Motor neuron (in vitro differentiated cells): Measurements from ENCODE around the gene RALGAPA1. TPM values are rescaled to one million over a fixed set of nuclear protein-coding genes. Genes with fewer than 3 reads are reported as not detected.
"Not testable (repeated sequence)": the region's sequence is repeated elsewhere in the genome, so short reads cannot be mapped to it uniquely, and the experiment has no call there.

Experiments
- ATAC-seq, 8 experiments: fragments of 200-7000 bp; cut with Tn5 transposase; replicated peaks in 6 of 8; 2 replicates each; pipeline ENCODE4 v1.8.0; 2021; ENCODE audit warnings: mild to moderate bottlenecking in 8 of 8, moderate library complexity in 8 of 8
- H3K27ac ChIP-seq, 2 donors: fragments of 250-450 bp; sonication (Bioruptor Pico); 2 replicates each; pipeline ENCODE4 v1.9.0; 2021; ENCODE audit warnings: antibody characterized with exemption in 2 of 2, mild to moderate bottlenecking in 2 of 2, moderate library complexity in 1 of 2
- H3K4me1 ChIP-seq, 2 donors: fragments of 250-450 bp; sonication (Bioruptor Pico); replicated peaks in 1 of 2; 2 replicates each; pipeline ENCODE4 v1.6.1; 2021; ENCODE audit warnings: antibody characterized with exemption in 2 of 2, mild to moderate bottlenecking in 2 of 2, moderate library complexity in 1 of 2
- H3K4me3 ChIP-seq, 5 donors: fragments of 250-450 bp; sonication (Bioruptor Pico); 2 replicates each; pipeline ENCODE4 v1.9.0; 2021; ENCODE audit warnings: antibody characterized with exemption in 5 of 5, mild to moderate bottlenecking in 5 of 5, moderate library complexity in 4 of 5
- WGBS, 10 experiments: fragments of 450-650 bp; shearing (Covaris generic); methylation state at CpG; one replicate each; pipeline ENCODE4 v1.0.0; 2022; 5-methylcytosine and 5-hydroxymethylcytosine counted together
- in situ Hi-C, 9 experiments: fragments of 400-800 bp; cut with MboI; loops; one replicate each; pipeline ENCODE4 v1.15.0; 2021; ENCODE audit warnings: low sequenced_read_pairs in 9 of 9, low pct_unique_long_range_greater_than_20kb in 2 of 9; ENCODE audit not compliant: unreplicated experiment in 9 of 9
- total RNA-seq, 8 experiments: library from RNA; unstranded; fragments of 300-600 nt; gene quantifications; 2 replicates each; pipeline versions ENCODE4 v1.2.3 to v1.2.4, GENCODE V29; 2022

RALGAPA1 gene
- total RNA-seq, 8 experiments from 2014 or later: 30.2 to 71.0 (median 51.2) TPM

DNA sequence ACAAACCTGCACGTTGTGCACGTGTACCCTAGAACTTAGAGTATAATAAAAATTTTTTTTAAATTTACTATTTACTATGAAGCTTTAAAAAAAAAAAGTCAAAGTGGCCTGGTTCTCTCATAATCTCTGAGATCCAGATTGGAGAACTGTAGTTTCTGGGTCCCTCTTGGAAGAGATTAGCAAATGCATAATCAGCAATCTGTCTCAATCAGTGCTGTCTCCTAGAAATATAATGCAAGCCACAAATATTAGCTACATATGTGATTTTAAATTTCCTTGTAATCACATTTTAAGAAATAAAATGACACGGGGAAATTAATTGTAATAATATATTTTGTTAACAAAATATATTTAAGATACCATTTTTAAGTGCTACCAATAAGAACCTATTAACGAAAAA is 32.3 kb downstream of the RALGAPA1 start:
- no peak overlapping the region for H3K4me3 ChIP-seq
- 67 to 100% (median 87%) methylated on average over 2 to 4 of the region's 4 CpGs for WGBS, 10 experiments
- no peak for ATAC-seq
- in situ Hi-C loops: no loop called here
- H3K27ac ChIP-seq: no peak overlapping the region
- H3K4me1 ChIP-seq: no peaks in the 10 kb centered on the region

DNA sequence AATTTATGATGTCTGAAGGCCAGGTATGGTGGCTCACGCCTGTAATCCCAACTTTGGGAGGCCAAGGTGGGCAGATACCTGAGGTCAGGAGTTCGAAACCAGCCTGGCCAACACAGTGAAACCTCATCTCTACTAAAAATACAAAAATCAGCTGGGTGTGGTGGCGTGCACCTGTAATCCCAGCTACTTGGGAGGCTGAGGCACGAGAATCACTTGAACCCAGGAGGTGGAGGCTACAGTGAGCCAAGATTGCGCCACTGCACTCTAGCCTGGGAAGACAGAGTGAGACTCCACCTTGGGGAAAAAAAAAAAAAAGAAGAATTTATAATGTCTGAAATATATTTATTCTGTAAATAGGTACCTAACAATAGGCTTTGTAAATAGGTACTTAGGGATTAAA is 33.0 kb downstream of the RALGAPA1 start:
- H3K4me1 ChIP-seq, in situ Hi-C loops, H3K27ac ChIP-seq, ATAC-seq, H3K4me3 ChIP-seq: not testable (repeated sequence)
- WGBS, 10 experiments: 80 to 100% (median 100%) methylated on average over 1 to 5 of the region's 5 CpGs; no CpG with 5 or more reads in 1 of the 10 experiments

DNA sequence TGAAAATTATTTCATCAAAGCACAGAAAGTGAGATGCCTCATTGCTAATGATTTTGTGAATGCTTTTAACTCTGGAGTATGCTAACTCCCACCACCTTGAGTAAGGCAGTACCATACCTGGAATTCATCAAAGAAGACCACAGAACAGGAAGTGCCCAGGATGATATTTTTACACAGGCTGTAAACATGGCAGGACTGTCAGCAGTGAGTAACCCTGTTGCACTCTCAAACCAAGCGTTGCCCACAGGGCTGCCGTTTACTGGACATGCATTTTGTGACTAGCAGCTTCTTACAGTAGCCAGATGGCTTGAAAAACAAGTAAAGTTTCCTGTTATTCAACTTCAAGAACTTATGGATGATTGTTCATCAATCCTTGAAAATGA is 42.4 kb downstream of the RALGAPA1 start:
- H3K4me1 ChIP-seq: no peaks in the 10 kb centered on the region
- in situ Hi-C loops: no loop called here
- no peak for ATAC-seq
- 60 to 100% (median 90%) methylated on average over 1 to 2 of the region's 2 CpGs; no CpG with 5 or more reads in 3 of the 10 experiments for WGBS, 10 experiments
- no peak overlapping the region for H3K4me3 ChIP-seq
- no peak overlapping the region for H3K27ac ChIP-seq

DNA sequence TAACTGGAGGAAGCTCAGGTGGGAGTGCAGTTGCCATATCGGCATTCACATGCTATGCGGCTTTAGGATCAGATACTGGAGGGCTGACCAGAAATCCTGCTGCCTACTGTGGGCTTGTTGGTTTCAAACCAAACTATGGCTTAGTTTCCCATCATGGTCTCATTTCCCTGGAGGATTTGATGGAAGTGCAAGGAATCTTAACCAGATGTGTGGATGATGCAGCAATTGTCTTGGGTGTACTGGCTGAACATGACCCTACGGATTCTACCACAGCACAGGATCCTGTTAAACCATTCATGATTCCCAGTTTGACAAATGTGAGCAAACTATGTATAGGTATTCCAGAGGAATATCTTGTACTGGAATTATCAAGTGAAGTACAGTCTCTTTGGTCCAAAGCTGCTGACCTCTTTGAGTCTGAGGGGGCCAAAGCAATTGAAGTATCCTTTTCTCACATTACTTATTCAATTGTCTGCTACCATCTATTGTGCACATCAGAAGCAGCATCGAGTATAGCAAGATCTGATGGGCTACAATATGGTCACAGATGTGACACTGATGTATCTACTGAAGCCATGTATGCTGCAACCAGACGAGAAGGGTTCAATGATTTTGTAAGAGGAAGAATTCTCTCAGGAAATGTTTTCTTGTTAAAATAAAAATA is 42.9 kb downstream of the RALGAPA1 start:
- H3K4me3 ChIP-seq: no peak overlapping the region
- in situ Hi-C loops: no loop called here
- 80 to 100% (median 91%) methylated on average over 1 to 5 of the region's 5 CpGs; no CpG with 5 or more reads in 1 of the 10 experiments for WGBS, 10 experiments
- ATAC-seq: no peak
- no peak overlapping the region for H3K27ac ChIP-seq
- H3K4me1 ChIP-seq: no peaks in the 10 kb centered on the region

DNA sequence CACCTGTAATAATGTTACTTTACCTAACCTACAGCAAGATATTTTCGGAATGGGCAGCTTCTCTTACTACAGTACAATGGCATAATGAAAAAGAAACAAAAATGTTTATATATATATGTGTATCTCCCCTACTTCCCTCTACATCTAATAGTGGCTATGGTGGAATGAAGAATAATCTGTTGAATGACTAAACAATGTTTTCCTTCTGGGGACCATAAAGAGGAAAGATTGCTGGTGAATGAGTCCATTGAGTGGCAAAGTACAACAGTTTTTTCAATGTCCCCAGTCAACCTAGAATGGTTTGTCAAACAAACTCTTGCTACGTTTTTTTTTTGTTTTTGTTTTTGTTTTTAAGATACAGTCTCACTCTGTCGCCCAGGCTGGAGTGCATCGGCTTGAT is 47.2 kb downstream of the RALGAPA1 start:
- 89 to 100% (median 90%) methylated on average over 1 to 4 of the region's 4 CpGs; no CpG with 5 or more reads in 2 of the 10 experiments for whole genome bisulfite sequencing, 10 experiments

DNA sequence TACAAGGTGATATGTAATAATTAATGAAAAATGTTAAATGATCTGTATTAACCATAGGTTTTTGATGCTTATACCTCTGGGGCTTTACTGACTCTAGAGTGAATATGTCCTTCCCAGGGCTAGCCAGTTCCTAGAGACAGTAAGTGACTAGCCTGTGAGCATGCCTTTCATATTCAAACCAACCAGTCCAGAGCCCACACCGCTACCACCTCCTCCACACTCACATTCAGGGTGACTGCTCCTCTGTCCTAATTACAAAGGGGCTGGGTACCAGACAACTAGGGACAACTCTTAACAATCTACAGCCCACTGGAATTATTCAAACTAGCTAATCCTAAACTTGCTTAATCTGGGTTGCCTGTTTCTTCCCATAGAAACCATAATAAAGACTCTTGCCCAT is 49.0 kb downstream of the RALGAPA1 start:
- Histone ChIP-seq H3K4me3 (no peak overlapping the region), H3K27ac (no peak overlapping the region), H3K4me1 (no peaks in the 10 kb centered on the region)
- ATAC-seq: no peak
- in situ Hi-C loops: no loop called here
- 60 to 71% methylated on average over 1 of the region's 1 CpG; no CpG with 5 or more reads in 8 of the 10 experiments for whole genome bisulfite sequencing, 10 experiments

More for the DNA sequence above, 47.2 kb downstream of the RALGAPA1 start:
- no peak for ATAC-seq
- H3K4me3 ChIP-seq: no peak overlapping the region
- H3K4me1 ChIP-seq: no peaks in the 10 kb centered on the region
- no peak overlapping the region for H3K27ac ChIP-seq
- in situ Hi-C loops: no loop called here

GRCh38 chr14:35758523-35759129 is 50.5 kb downstream of the RALGAPA1 start:
- in situ Hi-C loops: no loop called here
- 86 to 100% (median 100%) methylated on average over 1 to 3 of the region's 3 CpGs; no CpG with 5 or more reads in 2 of the 10 experiments for WGBS, 10 experiments
- no peak for ATAC-seq
- no peaks in the 10 kb centered on the region for H3K4me1 ChIP-seq
- H3K4me3 ChIP-seq: no peak overlapping the region
- H3K27ac ChIP-seq: no peak overlapping the region

DNA sequence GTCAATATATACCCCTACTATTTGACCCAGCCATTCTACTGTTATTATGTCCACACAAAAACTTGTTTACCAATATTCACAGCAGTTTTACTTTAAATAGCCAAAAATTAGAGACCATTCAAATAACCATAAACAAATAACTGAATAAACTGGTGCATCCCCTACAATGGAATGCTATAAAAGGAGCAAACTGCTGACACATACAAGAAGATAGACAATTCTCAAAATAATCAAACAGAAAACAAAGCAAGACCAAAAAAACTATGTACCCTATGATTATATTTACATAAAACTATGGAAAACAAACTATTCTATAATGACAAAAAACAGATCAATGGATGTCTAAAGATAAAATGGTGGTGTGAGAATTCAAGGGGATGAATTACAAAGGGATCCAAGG is 54.4 kb downstream of the RALGAPA1 start:
- Histone ChIP-seq H3K4me3 (no peak overlapping the region), H3K4me1 (no peaks in the 10 kb centered on the region), H3K27ac (no peak overlapping the region)
- no peak for ATAC-seq
- in situ Hi-C loops: no loop called here

- H3K4me1 ChIP-seq: no peaks in the 10 kb centered on the region
- H3K4me3 ChIP-seq: no peak overlapping the region
- ATAC-seq: no peak
- in situ Hi-C loops: no loop called here
- WGBS, 10 experiments: 79 to 100% (median 90%) methylated on average over 1 to 3 of the region's 3 CpGs; no CpG with 5 or more reads in 2 of the 10 experiments
- no peak overlapping the region for H3K27ac ChIP-seq
Measured at GRCh38 chr14:35752380-35752779, 56.7 kb downstream of the RALGAPA1 start.

DNA sequence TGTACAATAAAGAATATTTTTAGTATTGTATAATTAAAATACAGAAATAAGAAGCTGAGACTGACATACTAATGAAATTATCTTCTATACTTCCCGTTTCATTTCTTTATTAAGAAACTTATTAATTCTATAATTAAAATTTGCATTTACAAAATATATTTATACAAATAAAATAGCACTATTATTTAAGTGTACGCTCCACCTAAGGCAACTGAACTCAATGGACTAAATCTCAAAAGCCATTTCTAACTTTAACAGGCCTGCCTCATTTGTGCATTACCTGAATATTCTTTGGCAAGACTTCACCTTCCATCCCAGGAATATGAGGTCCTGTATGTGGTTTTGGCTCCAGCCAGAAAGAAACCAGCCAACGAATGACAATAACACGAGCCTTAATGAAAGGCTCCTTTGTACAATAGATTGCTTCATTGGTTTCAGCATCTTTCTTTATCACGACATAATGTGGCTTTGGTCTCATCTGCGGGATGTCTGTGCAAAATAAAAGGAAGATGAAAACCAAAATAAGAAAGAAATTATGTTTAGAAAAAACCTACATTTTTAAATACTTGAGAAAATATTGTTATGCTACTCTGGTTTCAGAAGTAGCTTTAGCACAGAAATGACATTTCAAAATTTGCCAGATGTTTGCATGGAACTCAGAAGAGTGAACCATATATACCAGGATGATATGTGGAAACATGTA is 58.7 kb downstream of the RALGAPA1 start:
- Histone ChIP-seq H3K27ac (no peak overlapping the region), H3K4me3 (no peak overlapping the region), H3K4me1 (no peaks in the 10 kb centered on the region)
- 86 to 100% (median 92%) methylated on average over 1 to 4 of the region's 6 CpGs; no CpG with 5 or more reads in 2 of the 10 experiments for WGBS, 10 experiments
- in situ Hi-C loops: no loop called here
- ATAC-seq: no peak

GRCh38 chr14:35747379-35747778 is 61.7 kb downstream of the RALGAPA1 start:
- peak in 6 of 8 experiments; percentile 48 to 99 (median 66) for ATAC-seq
- no peak overlapping the region for H3K4me3 ChIP-seq
- H3K4me1 ChIP-seq: no peaks in the 10 kb centered on the region
- in situ Hi-C loops: no loop called here
- no peak overlapping the region for H3K27ac ChIP-seq

GRCh38 chr14:35742442-35742841 is 66.7 kb downstream of the RALGAPA1 start:
- no peaks in the 10 kb centered on the region for H3K4me1 ChIP-seq
- no peak for ATAC-seq
- H3K4me3 ChIP-seq: no peak overlapping the region
- H3K27ac ChIP-seq: no peak overlapping the region
- WGBS, 10 experiments: 92 to 100% (median 100%) methylated on average over 1 of the region's 1 CpG; no CpG with 5 or more reads in 3 of the 10 experiments
- in situ Hi-C loops: no loop called here

DNA sequence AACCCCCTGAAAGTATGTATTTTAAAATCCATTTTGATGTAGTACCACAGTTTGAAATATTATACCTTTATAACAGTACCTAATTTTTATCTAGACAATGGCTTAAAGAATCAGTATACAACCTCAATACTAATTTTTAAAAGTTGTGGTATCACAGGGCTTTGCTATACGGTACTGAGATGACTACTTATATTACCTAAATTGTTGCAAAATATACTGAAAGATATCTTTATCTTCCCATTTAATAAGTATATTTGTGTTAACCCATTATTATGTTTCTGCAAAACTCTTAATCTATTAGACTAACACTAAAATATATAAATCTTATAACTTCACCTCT is 67.1 kb downstream of the RALGAPA1 start:
- 73 to 100% (median 100%) methylated on average over 1 of the region's 1 CpG; no CpG with 5 or more reads in 3 of the 10 experiments for WGBS, 10 experiments
- in situ Hi-C loops: no loop called here
- no peak overlapping the region for H3K4me3 ChIP-seq
- H3K27ac ChIP-seq: no peak overlapping the region
- H3K4me1 ChIP-seq: no peaks in the 10 kb centered on the region
- ATAC-seq: no peak
